ENCODE results near the gene GPR17. TPM values are rescaled to one million over a fixed set of nuclear protein-coding genes. Genes with fewer than 3 reads are reported as not detected.

GPR17 gene, protein sequence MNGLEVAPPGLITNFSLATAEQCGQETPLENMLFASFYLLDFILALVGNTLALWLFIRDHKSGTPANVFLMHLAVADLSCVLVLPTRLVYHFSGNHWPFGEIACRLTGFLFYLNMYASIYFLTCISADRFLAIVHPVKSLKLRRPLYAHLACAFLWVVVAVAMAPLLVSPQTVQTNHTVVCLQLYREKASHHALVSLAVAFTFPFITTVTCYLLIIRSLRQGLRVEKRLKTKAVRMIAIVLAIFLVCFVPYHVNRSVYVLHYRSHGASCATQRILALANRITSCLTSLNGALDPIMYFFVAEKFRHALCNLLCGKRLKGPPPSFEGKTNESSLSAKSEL
- total RNA-seq (ENCODE audit: low replicate concordance): not detected in 2 replicates

DNA sequence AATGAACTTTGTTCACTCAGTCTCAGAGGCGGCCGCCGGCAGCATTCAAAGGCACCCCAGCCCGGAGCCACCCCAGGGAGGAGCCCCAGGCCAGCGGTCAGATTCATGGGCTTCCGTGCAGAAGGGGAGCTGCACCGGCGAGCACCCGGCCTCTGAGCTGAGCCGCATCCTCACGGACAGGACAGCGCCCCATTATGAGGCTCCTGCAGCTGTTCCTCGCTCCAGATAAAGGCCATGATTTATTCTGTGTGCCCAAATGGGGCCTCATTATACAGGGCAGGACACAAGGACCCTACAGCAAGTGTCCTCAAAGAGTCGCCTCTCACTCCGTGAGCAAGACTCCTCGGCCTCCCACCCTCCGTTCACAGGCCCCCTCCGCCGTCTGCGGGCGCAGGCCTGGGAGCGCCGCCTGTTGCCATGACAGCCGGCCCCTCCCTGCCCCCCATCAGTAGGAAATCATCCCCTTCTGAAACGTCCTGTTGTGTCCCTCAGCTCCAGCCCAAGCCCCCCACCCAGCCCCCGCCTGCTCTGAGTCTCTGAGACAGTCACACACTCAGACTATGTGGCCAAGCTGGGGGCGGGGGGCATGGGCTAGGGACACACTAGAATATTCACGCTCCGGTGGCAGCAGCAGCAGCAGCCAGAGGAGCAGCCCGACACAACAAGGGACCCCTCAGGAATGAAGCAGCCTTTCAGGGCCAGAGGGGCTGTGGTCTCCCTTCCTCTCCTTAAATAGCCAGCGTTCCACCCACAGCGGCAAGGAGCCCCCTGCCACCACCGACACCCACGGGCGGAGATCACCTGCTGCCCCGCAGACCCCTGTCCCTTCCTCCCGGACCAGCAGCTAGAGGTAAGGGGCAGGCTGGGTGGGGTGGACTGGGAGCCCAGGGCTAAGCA is at the start of gene GPR17:
Gene GPR17 (plus strand): TSS at position 759 of the 897 bp plus-strand sequence. CDS start 4,583 bp downstream, outside the sequence.
- Histone ChIP-seq H3K4me2 (no peak within 1 kb of the TSS), H3K4me3 (no peak within 1 kb of the TSS)
- H3K9me3 Mint-ChIP-seq: no peaks in the 10 kb centered on the region

DNA sequence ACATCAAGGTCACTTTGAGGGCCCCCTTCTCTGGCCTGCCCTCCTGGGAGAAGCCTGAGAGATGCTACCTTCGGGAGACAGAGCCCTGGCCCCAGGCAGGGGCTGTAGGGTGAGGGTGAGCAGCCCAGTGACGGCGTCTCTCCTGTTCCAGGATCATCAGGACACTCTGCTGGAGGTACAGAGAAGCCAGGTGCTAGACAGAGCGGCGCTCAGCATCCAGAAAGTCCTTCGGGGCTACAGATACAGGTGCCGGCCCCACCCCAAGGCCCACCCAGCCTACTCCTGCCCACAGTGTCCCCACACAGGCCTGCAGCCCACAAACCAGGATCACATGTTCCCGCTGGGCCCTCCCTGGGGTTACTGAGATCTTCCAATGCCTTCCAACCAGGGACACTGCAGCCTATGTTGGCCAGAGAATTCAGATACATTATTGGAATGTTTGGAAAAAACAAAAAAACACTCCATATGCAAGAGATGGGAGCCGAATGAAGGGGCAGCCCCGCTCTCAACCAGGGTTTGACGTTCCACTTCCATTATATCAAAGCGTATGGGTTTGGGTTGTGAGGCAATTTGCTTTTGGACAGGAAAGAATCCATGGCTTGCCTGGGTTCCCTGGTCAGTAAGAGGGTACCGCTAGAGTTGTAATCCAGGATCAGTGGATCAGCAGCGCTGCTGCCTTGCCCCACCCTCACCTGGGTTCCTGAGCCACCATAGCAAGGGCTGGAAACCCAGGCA is 49.5 kb upstream of the GPR17 start:
- no peak for DNase-seq (ENCODE audit: low spot score)
- Histone ChIP-seq H3K4me2 (no peak overlapping the region), H3K9ac (no peak overlapping the region), H3F3A (ENCODE audit: low read depth) (no peaks in the 10 kb centered on the region), H4K20me1 (ENCODE audit: low read depth) (no peaks in the 10 kb centered on the region), H3K4me1 (no peaks in the 10 kb centered on the region), H2AFZ (replicated peaks) (no peak overlapping the region), H3K4me3 (no peak overlapping the region), H3K27ac (no peak overlapping the region), H3K36me3 (no peaks in the 10 kb centered on the region), H3K79me2 (ENCODE audit: low read depth) (no peaks in the 10 kb centered on the region), H3K27me3 (no peaks in the 10 kb centered on the region), H3K9me3 (ENCODE audit: low read depth) (no peaks in the 10 kb centered on the region)
- H3K27me3 Mint-ChIP-seq (ENCODE audit: insufficient read depth, low read depth): peaks cover 4% of the 10 kb centered on the region
- H3K9me3 Mint-ChIP-seq: no peaks in the 10 kb centered on the region
- peaks cover 2% of the 10 kb centered on the region for H3K36me3 Mint-ChIP-seq
- TF ChIP-seq, protein P1, sequence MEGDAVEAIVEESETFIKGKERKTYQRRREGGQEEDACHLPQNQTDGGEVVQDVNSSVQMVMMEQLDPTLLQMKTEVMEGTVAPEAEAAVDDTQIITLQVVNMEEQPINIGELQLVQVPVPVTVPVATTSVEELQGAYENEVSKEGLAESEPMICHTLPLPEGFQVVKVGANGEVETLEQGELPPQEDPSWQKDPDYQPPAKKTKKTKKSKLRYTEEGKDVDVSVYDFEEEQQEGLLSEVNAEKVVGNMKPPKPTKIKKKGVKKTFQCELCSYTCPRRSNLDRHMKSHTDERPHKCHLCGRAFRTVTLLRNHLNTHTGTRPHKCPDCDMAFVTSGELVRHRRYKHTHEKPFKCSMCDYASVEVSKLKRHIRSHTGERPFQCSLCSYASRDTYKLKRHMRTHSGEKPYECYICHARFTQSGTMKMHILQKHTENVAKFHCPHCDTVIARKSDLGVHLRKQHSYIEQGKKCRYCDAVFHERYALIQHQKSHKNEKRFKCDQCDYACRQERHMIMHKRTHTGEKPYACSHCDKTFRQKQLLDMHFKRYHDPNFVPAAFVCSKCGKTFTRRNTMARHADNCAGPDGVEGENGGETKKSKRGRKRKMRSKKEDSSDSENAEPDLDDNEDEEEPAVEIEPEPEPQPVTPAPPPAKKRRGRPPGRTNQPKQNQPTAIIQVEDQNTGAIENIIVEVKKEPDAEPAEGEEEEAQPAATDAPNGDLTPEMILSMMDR (IDR thresholded peaks at IDR 0.05): no peak
- no peak for TF ChIP-seq EZH2phosphoT487 (IDR thresholded peaks at IDR 0.05)
- TF ChIP-seq EZH2 (IDR thresholded peaks at IDR 0.05): no peak
- no peaks in the 10 kb centered on the region for H3K4me1 Mint-ChIP-seq
- no peak overlapping the region for H3K27ac Mint-ChIP-seq
- no peak overlapping the region for H3K4me3 Mint-ChIP-seq

More for the DNA sequence above, at the start of gene GPR17:
- H3K9ac ChIP-seq: no peak within 1 kb of the TSS
- H3F3A ChIP-seq (ENCODE audit: low read depth): no peaks in the 10 kb centered on the region
- no peaks in the 10 kb centered on the region for H4K20me1 ChIP-seq (ENCODE audit: low read depth)
- Mint-ChIP-seq H3K4me3 (no peak within 1 kb of the TSS), H3K27me3 (ENCODE audit: insufficient read depth, low read depth) (peaks cover 15% of the 10 kb centered on the region), H3K36me3 (no peaks in the 10 kb centered on the region), H3K27ac (peak within 1 kb of the TSS; percentile 59), H3K4me1 (peaks cover 43% of the 10 kb centered on the region)
- no peaks in the 10 kb centered on the region for H3K27me3 ChIP-seq
- DNase-seq (ENCODE audit: low spot score): no peak
- no peak within 1 kb of the TSS for H2AFZ ChIP-seq (replicated peaks)
- TF ChIP-seq, protein P1 (IDR thresholded peaks at IDR 0.05): no peak
- no peak for TF ChIP-seq EZH2phosphoT487 (IDR thresholded peaks at IDR 0.05)
- no peak for TF ChIP-seq EZH2 (IDR thresholded peaks at IDR 0.05)
- H3K9me3 ChIP-seq (ENCODE audit: low read depth): no peaks in the 10 kb centered on the region
- H3K27ac ChIP-seq: no peak within 1 kb of the TSS
- no peaks in the 10 kb centered on the region for H3K36me3 ChIP-seq
- peaks cover 8% of the 10 kb centered on the region for H3K4me1 ChIP-seq
- H3K79me2 ChIP-seq (ENCODE audit: low read depth): no peaks in the 10 kb centered on the region

DNA sequence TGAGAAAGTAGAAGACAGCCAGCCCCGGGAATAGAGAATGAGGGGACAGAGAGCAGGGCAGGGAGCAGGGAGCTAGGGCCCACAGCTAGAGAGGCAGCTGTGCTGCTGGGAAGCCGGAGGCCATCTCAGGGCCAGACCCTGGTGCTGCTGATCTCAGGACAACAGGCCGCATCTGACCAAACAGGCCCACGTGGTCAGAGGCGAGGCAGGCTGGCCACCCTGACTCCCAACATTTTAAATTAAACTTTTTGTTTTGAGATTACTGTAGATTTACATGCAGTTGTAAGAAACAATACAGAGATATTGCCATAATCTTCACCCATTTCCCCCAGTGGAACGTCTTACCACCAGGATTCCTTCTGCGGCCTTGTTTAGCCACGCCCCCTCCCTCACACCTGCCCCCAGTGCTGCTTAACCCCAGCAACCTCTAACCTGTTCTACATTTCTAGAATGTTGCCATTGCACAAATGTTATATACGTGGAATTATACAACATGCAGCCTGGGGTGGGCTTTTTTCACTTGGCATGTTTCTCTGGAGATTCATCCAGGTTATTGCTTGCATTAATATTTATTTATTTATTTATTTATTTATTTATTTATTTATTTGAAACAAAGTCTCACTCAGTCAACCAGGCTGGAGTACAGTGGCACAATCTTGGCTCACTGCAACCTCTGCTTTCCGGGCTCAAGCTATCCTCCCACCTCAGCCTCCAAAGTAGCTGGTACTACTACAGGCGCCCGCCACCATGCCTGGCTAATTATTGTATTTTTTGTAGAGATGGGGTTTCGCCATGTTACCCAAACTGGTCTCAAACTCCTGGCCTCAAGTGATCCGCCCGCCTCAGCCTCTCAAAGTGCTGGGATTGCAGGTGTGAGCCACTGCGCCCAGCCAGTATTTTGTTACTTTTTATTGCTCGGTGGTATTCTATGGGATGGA is 48.6 kb upstream of the GPR17 start:
- no peak overlapping the region for H3K4me2 ChIP-seq
- no peaks in the 10 kb centered on the region for H3K36me3 ChIP-seq
- H3K27me3 Mint-ChIP-seq (ENCODE audit: insufficient read depth, low read depth): peaks cover 4% of the 10 kb centered on the region
- H4K20me1 ChIP-seq (ENCODE audit: low read depth): no peaks in the 10 kb centered on the region
- no peaks in the 10 kb centered on the region for H3K9me3 ChIP-seq (ENCODE audit: low read depth)
- H3K36me3 Mint-ChIP-seq: peaks cover 2% of the 10 kb centered on the region
- H3K27ac Mint-ChIP-seq: no peak overlapping the region
- no peaks in the 10 kb centered on the region for H3F3A ChIP-seq (ENCODE audit: low read depth)
- no peaks in the 10 kb centered on the region for H3K27me3 ChIP-seq
- no peaks in the 10 kb centered on the region for H3K4me1 Mint-ChIP-seq
- no peak overlapping the region for H3K4me3 Mint-ChIP-seq
- no peaks in the 10 kb centered on the region for H3K79me2 ChIP-seq (ENCODE audit: low read depth)
- H3K4me1 ChIP-seq: no peaks in the 10 kb centered on the region
- no peak for DNase-seq (ENCODE audit: low spot score)
- no peak overlapping the region for H3K4me3 ChIP-seq
- no peak overlapping the region for H3K27ac ChIP-seq
- H3K9me3 Mint-ChIP-seq: peaks cover 2% of the 10 kb centered on the region
- TF ChIP-seq EZH2 (IDR thresholded peaks at IDR 0.05) (no peak), EZH2phosphoT487 (IDR thresholded peaks at IDR 0.05) (no peak)
- TF ChIP-seq, protein P1 (IDR thresholded peaks at IDR 0.05): no peak
- no peak overlapping the region for H2AFZ ChIP-seq (replicated peaks)
- H3K9ac ChIP-seq: no peak overlapping the region
